Measurements from ENCODE around the gene DPEP1. TPM values are rescaled to one million over a fixed set of nuclear protein-coding genes. Genes with fewer than 3 reads are reported as not detected.

The DPEP1 gene
- polyA plus RNA-seq, 1 donor (not counting 4 experiments of a cell fraction or from before 2014, with no cell fraction given), result 0.13 TPM

- Histone ChIP-seq H3K36me3 (ENCODE audit: control insufficient read depth in 2 of 2, extremely low read depth in 1 of 2, insufficient read depth in 2 of 2, low read length in 2 of 2) (peaks cover 0 to 2% of the 10 kb centered on the region in 2 experiments), H2AFZ (ENCODE audit: control insufficient read depth, low read length) (peak overlapping the region; percentile 44), H3K79me2 (ENCODE audit: control insufficient read depth, insufficient read depth, low read length) (no peaks in the 10 kb centered on the region), H3K27me3 (ENCODE audit: control insufficient read depth, extremely low read depth, insufficient read depth, low read length) (peaks cover 25% of the 10 kb centered on the region), H3K9me1 (ENCODE audit: control insufficient read depth, extremely low read depth, insufficient read depth, low read length) (no peaks in the 10 kb centered on the region), H3K4me3 (ENCODE audit: control insufficient read depth in 2 of 3, extremely low read depth in 1 of 3, insufficient read depth in 2 of 3, low read depth in 1 of 3, low read length in 3 of 3) (peak overlapping the region; percentile 33 to 54 (median 35)), H3K9me3 (ENCODE audit: control insufficient read depth, low read depth, low read length) (no peaks in the 10 kb centered on the region), H3K9ac (ENCODE audit: control insufficient read depth, extremely low read depth, insufficient read depth, low read length) (no peak overlapping the region), H3K27ac (ENCODE audit: control insufficient read depth, insufficient read depth, low read length) (no peak overlapping the region), H3K4me1 (ENCODE audit: control insufficient read depth, extremely low read depth, insufficient read depth, low read length) (peaks cover 5% of the 10 kb centered on the region), H3K4me2 (ENCODE audit: control insufficient read depth, extremely low read depth, insufficient read depth, low read depth, low read length) (peak overlapping the region; percentile 69), H4K20me1 (ENCODE audit: control insufficient read depth, extremely low read depth, insufficient read depth, low read length) (no peaks in the 10 kb centered on the region)
- dilution Hi-C loops (cut with MboI; ENCODE audit: extremely low pct_ligation_motif_present, low sequenced_read_pairs), result no loop called here
- no peak for TF ChIP-seq EZH2 (IDR thresholded peaks at IDR 0.05; ENCODE audit: low read length)
- TF ChIP-seq CTCF (optimal IDR thresholded peaks at IDR 0.05 in 1 of 3, IDR thresholded peaks at IDR 0.05 in 1 of 3, conservative IDR thresholded peaks at IDR 0.05 in 1 of 3; ENCODE audit: extremely low read depth in 1 of 3, insufficient read depth in 2 of 3, low read length in 3 of 3), result peak; percentile 56 to 99 (median 80)
- FAIRE-seq, result no peak
- no peak for DNase-seq (ENCODE audit: low read depth, low spot score)
These were observed 38.7 kb upstream of the DPEP1 start for GRCh38 chr16:89574681-89575246.

- H3K4me2 ChIP-seq (ENCODE audit: control insufficient read depth, extremely low read depth, insufficient read depth, low read depth, low read length), result peak within 1 kb of the TSS; percentile 69
- H3K36me3 ChIP-seq (ENCODE audit: control insufficient read depth in 2 of 2, extremely low read depth in 1 of 2, insufficient read depth in 2 of 2, low read length in 2 of 2), result peaks cover 0 to 2% of the 10 kb centered on the region in 2 experiments
- peak within 1 kb of the TSS; percentile 35 to 54 (median 44) for H3K4me3 ChIP-seq (ENCODE audit: control insufficient read depth in 2 of 3, extremely low read depth in 1 of 3, insufficient read depth in 2 of 3, low read depth in 1 of 3, low read length in 3 of 3)
- no peaks in the 10 kb centered on the region for H3K9me1 ChIP-seq (ENCODE audit: control insufficient read depth, extremely low read depth, insufficient read depth, low read length)
- peak within 1 kb of the TSS; percentile 15 for H3K9ac ChIP-seq (ENCODE audit: control insufficient read depth, extremely low read depth, insufficient read depth, low read length)
- H3K79me2 ChIP-seq (ENCODE audit: control insufficient read depth, insufficient read depth, low read length), result no peaks in the 10 kb centered on the region
- H4K20me1 ChIP-seq (ENCODE audit: control insufficient read depth, extremely low read depth, insufficient read depth, low read length), result no peaks in the 10 kb centered on the region
- FAIRE-seq (no peak), DNase-seq (ENCODE audit: low read depth, low spot score) (no peak)
- no peak for TF ChIP-seq EZH2 (IDR thresholded peaks at IDR 0.05; ENCODE audit: low read length)
- no peak for TF ChIP-seq CTCF (optimal IDR thresholded peaks at IDR 0.05 in 1 of 3, IDR thresholded peaks at IDR 0.05 in 1 of 3, conservative IDR thresholded peaks at IDR 0.05 in 1 of 3; ENCODE audit: extremely low read depth in 1 of 3, insufficient read depth in 2 of 3, low read length in 3 of 3)
- peak within 1 kb of the TSS; percentile 44 for H2AFZ ChIP-seq (ENCODE audit: control insufficient read depth, low read length)
- H3K9me3 ChIP-seq (ENCODE audit: control insufficient read depth, low read depth, low read length), result no peaks in the 10 kb centered on the region
- dilution Hi-C loops (cut with MboI; ENCODE audit: extremely low pct_ligation_motif_present, low sequenced_read_pairs), result no loop called here
- H3K27me3 ChIP-seq (ENCODE audit: control insufficient read depth, extremely low read depth, insufficient read depth, low read length), result peaks cover 18% of the 10 kb centered on the region
- H3K27ac ChIP-seq (ENCODE audit: control insufficient read depth, insufficient read depth, low read length), result no peak within 1 kb of the TSS
- peaks cover 5% of the 10 kb centered on the region for H3K4me1 ChIP-seq (ENCODE audit: control insufficient read depth, extremely low read depth, insufficient read depth, low read length)
These were observed 37.9 kb upstream of the DPEP1 start, which contains the start of gene CPNE7 for GRCh38 chr16:89575247-89576152. Gene CPNE7 (plus strand): TSS chr16:89575758. CDS start chr16:89575898, 140 bp downstream.

All from keratinocyte (primary cell).